Tibial nerve (tissue), 4 donors: ENCODE measurements around the gene RIMS1.

Experiments
- CTCF ChIP-seq, 5 experiments: fragments of 200-600 bp in 3 of 5; fragments of 450-650 bp in 2 of 5; sonication (generic) in 3 of 5; IDR thresholded peaks; one replicate each; pipeline ENCODE4 v1.5.1; 2016 to 2019; ENCODE audit warnings: antibody characterized with exemption in 5 of 5, mild to moderate bottlenecking in 3 of 5, moderate library complexity in 2 of 5
- EP300 ChIP-seq, 2 donors: sonication (generic); formaldehyde crosslinking; IDR thresholded peaks; one replicate each; pipeline ENCODE4 v1.6.1; 2017; ENCODE audit warnings: antibody characterized with exemption in 2 of 2, mild to moderate bottlenecking in 1 of 2
- POLR2A ChIP-seq, 2 donors: fragments of 450-650 bp; IDR thresholded peaks; one replicate each; pipeline ENCODE4 v1.6.1; 2017; ENCODE audit warnings: antibody characterized with exemption in 2 of 2, mild to moderate bottlenecking in 2 of 2, moderate library complexity in 2 of 2

GRCh38 chr6:72080260-72080941, 194.1 kb downstream of the RIMS1 start:
- TF ChIP-seq POLR2A (IDR thresholded peaks at IDR 0.05) (no peak), CTCF (IDR thresholded peaks at IDR 0.05) (no peak), EP300 (IDR thresholded peaks at IDR 0.05) (no peak)
